ENCODE measurements around the gene NAPG.
"Not testable (repeated sequence)": the region's sequence is repeated elsewhere in the genome, so short reads cannot be mapped to it uniquely, and the experiment has no call there.

The NAPG gene

GRCh38 chr18:10588975-10589374 lies 63.1 kb downstream of the NAPG start:
- Mint-ChIP-seq H3K4me1 (peaks cover 5% of the 10 kb centered on the region), H3K36me3 (ENCODE audit: low read depth) (no peaks in the 10 kb centered on the region), H3K27ac (no peak overlapping the region), H3K27me3 (ENCODE audit: low read depth) (no peaks in the 10 kb centered on the region), H3K9me3 (peaks cover 9% of the 10 kb centered on the region), H3K4me3 (no peak overlapping the region)
- TF ChIP-seq CTCF (IDR thresholded peaks at IDR 0.05; ENCODE audit: unreplicated experiment in 3 of 3) = no peak

- Mint-ChIP-seq H3K36me3 (ENCODE audit: low read depth) (no peaks in the 10 kb centered on the region), H3K27ac (no peak overlapping the region), H3K4me3 (no peak overlapping the region), H3K4me1 (peaks cover 5% of the 10 kb centered on the region), H3K9me3 (peaks cover 10% of the 10 kb centered on the region), H3K27me3 (ENCODE audit: low read depth) (no peaks in the 10 kb centered on the region)
- no peak for TF ChIP-seq CTCF (IDR thresholded peaks at IDR 0.05; ENCODE audit: unreplicated experiment in 3 of 3)
Observed at GRCh38 chr18:10590412-10590811, 64.6 kb downstream of the NAPG start.

GRCh38 chr18:10591896-10592295 lies 66.1 kb downstream of the NAPG start:
- H3K9me3 Mint-ChIP-seq = peaks cover 6% of the 10 kb centered on the region
- TF ChIP-seq CTCF (IDR thresholded peaks at IDR 0.05; ENCODE audit: unreplicated experiment in 3 of 3) = no peak
- H3K27me3 Mint-ChIP-seq (ENCODE audit: low read depth) = peaks cover 4% of the 10 kb centered on the region
- no peak overlapping the region for H3K4me3 Mint-ChIP-seq
- peaks cover 5% of the 10 kb centered on the region for H3K4me1 Mint-ChIP-seq
- H3K36me3 Mint-ChIP-seq (ENCODE audit: low read depth) = no peaks in the 10 kb centered on the region
- no peak overlapping the region for H3K27ac Mint-ChIP-seq

- H3K4me3 Mint-ChIP-seq; H3K36me3 Mint-ChIP-seq (ENCODE audit: low read depth); H3K27me3 Mint-ChIP-seq (ENCODE audit: low read depth); H3K4me1 Mint-ChIP-seq; H3K9me3 Mint-ChIP-seq: not testable (repeated sequence)
- peak overlapping the region in 2 of 3 experiments; percentile 44 to 49 for H3K27ac Mint-ChIP-seq
Observed at GRCh38 chr18:10593366-10594022, 67.7 kb downstream of the NAPG start.

GRCh38 chr18:10595917-10596316 lies 70.1 kb downstream of the NAPG start:
- H3K36me3 Mint-ChIP-seq (ENCODE audit: low read depth); H3K4me1 Mint-ChIP-seq; H3K27ac Mint-ChIP-seq; H3K27me3 Mint-ChIP-seq (ENCODE audit: low read depth); H3K9me3 Mint-ChIP-seq; H3K4me3 Mint-ChIP-seq: not testable (repeated sequence)

- H3K36me3 Mint-ChIP-seq (ENCODE audit: low read depth); H3K27ac Mint-ChIP-seq; H3K4me3 Mint-ChIP-seq; H3K4me1 Mint-ChIP-seq; H3K27me3 Mint-ChIP-seq (ENCODE audit: low read depth); H3K9me3 Mint-ChIP-seq: not testable (repeated sequence)
Observed at GRCh38 chr18:10597695-10598094, 71.9 kb downstream of the NAPG start.

- not testable (repeated sequence) for H3K27ac Mint-ChIP-seq; H3K4me3 Mint-ChIP-seq; H3K27me3 Mint-ChIP-seq (ENCODE audit: low read depth); H3K36me3 Mint-ChIP-seq (ENCODE audit: low read depth); H3K4me1 Mint-ChIP-seq
- H3K9me3 Mint-ChIP-seq = peaks cover 17% of the 10 kb centered on the region
Observed at GRCh38 chr18:10600701-10601100, 74.9 kb downstream of the NAPG start.
